SHP77 treated with DMSO at 0.1 percent for 48 hours (cell line): ENCODE results near the gene DHRS7C.
A peak's percentile ranks its signal among the peaks of the same experiment; 100 is the strongest.
"Not testable (repeated sequence)": the region's sequence is repeated elsewhere in the genome, so short reads cannot be mapped to it uniquely, and the experiment has no call there.

Source experiments
- DNase-seq: peaks from one replicate; lab custom pipeline; 2025; lab: John Stamatoyannopoulos, UW

DHRS7C gene

DNA sequence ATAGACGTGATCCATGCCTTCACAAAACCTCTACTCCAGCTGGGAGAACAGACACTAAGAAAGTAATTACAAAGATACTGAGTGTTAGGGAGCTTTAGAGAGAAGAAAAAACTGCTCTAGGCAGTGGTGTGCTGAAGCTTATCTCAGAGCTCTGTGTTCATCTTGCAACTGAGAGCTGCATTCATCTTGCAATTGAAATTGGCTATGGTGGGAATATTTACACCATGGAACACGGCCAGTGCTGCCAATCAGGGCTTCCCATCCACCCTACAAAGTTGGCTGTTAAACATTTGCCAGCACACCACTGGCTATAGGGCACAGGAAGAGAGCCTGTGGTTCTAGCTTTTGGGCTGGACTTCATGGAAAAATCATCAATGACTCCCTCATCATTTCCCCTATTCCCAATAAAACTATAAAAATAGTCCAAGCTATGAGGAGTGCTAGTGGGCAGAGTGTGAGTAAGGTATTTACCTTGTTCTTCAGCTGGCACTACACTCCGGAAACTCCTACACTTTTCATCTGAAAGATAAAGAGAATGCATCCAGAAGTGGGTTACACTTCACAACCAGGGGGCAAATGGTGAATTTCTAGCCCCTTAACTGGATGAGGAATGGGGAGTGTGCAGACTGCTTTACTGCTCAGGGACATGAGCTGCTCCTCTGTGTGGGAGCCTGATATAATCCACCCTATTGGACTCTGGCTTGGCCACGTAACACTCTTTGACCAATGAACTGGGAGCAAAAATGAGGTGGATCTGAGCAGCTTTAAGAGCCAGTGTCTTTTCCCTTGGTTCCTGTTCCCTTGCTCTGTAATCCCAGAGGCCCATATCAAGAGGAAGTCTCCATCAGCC lies 18.9 kb upstream of the DHRS7C start:
- no peak for DNase-seq

DNA sequence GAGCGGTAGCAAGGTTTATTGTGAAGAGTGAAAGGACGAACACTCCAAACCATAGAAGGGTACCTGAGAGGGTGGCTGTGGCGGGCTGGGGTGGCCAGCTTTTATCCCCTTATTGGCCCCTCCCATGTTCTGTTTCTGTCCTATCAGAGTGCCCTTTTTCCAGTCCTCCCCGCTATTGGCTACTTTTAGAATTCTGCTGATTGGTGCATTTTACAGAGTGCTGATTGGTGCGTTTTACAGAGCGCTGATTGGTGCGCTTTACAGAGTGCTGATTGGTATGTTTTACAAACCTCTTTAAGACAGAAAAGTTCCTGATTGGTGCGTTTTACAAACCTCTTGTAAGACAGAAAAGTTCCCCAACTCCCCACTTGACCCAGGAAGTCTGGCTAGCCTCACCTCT lies 18.0 kb upstream of the DHRS7C start:
- no peak for DNase-seq

DNA sequence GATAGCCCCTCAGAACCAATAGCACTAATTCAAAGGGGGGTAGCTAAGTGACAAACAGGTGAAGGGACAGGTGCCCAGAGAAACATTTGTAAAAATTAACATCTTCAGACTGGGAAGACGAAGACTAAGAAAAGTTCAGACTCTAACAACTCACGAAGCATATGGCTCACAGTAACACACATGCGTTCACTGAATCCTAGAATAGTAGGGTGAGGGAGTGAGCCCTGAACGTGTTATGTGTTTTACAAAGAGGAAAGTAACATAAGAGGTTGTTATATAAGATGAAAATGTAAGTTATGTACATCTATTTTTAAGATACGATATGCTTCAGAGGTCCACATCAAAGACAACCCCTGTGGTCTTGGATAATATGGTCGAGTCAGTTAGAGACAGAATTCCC lies 15.3 kb upstream of the DHRS7C start:
- DNase-seq, result no peak

DNA sequence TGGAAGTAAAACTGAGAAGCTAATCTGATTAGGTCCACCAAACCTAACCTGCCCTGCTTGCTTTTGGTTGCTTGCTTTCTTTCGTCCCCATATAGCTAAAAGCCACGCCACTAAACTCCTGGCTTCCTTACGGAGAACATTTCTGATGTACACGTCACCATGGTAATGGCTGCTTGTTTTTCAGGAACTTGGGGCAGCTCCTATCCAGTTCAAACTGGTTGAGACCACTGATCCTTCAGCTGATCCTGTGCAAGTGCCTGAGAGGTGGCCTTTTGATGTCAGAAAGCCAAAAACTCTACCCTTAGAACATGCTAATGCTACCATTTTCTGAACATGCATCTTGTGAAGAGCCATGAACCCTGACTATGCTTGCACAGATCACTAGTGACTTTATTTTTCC lies 14.4 kb upstream of the DHRS7C start:
- no peak for DNase-seq

DNA sequence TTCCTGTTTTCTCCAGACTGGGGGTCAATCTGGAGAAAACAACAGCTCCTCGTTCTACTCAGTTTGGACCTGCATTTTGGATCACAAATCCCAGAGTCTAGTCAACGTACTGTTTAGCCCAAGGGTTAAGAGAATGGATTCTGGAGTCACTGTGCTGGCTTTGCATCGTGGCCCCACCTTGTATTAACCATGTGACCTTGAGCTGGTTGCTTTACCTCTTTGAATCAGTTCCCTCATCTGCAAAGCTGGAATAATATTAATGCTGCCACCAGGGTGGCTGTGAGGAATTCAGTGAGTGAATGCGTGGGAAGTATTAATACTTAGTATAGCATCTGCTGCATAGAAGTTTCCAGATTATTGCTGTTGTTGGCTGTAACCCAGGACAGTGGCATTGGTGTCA lies 11.3 kb upstream of the DHRS7C start:
- DNase-seq, result no peak

DNA sequence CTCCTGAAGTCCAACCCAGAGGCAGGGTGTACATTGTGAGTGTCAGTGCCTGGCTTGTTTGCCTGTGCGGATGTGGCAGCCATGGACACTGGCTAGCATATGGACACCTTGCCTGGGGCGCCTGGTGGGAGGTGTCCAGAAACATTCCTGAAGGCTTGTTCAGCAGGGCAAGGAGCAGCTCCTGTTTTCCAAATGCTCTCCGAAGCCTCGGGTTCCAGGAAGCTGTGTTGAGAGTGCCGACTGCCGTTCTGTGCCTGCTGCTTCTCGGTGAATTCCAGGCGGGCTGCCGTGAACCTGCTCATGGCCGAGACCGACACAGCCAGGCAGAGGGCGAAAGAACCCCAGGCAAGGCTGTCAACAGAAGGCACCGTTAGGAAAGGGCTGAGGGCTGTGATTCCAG lies 10.9 kb upstream of the DHRS7C start:
- no peak for DNase-seq

DNA sequence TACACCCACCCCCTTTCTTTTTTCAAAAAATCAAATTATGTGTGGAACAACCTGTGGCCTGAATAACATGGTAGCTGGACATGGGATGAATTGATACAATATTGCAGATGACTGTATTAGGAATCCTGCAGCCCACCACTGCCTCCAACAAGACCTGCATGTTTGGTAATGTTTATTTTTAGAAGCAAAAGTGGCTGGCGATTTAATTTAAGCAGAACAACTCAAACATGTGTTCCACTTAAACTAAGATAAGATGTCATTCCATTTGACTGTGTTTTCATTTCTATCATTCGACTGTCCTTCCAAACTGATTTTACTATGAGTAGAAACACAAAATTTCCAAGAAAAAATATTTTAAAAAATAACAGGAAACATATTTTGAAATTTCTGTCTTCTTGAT lies 10.1 kb upstream of the DHRS7C start:
- DNase-seq, result no peak

DNA sequence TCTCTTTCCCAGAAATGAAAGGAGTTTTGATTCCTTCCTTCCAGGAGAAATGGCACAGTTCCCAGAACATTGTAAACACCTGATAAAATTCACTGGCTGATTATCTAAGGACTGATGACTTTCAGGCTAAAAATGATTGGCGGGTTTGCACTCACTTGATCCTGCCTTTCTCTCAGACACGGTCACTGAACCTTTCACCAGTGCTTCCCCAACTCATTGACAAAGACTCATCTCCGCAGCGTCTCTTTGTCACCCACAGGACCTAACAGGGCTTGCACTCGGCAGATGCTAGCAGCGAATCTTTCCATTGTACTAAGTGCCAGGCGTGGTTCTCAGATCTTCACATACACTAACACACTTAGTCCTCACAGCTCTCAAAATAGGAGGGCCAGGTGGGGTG lies 7.3 kb upstream of the DHRS7C start:
- no peak for DNase-seq

DNA sequence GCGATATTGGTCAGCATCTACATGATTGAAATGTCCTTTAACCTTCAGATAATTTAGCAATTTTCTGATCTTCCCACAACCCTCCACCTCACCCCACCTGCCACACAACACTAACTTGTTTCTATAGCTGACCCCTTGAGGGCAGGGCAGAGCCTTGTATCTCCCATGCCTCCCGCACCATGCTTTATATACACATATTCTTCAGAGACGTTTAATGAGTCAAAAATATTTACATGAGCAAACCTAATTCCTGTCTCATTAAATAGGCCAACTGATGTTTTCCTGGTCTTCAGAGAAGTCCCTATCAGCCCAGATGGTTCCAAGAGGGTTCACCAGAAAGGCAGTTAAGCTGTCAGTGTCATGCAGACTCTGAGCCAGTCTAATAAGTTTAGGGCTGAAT lies 6.6 kb upstream of the DHRS7C start:
- DNase-seq, result no peak

DNA sequence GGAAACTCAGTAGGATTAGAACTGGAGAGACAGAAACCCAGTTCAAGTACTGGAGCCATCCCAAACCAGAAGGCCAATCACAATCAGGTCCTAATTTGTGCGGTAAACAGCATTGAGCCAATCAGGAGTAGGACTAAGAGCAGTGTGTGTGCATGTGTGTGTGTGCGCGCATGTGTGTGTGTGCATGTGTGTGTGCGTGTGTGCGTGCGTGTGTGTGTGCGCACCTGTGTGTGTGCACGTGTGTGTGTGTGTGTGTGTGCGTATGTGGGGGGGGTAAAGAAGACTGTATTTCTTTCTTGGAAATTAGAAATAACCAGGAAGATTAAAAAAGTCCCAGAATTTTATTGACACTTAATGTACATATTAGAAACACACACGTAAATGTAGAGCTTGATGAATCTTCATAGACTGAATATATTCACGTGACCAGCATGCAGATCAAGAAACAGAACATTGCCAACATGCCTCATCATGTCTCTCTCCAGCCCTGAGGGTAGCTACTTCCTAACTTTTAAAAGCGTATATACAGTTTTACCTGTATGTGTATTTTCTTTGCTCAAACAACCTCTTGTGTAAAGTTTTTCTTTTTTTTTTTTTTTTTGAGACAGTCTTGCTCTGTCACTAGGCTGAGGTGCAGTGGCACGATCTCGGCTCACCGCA lies 919 bp upstream of the DHRS7C start:
- DNase-seq, result no peak

DNA sequence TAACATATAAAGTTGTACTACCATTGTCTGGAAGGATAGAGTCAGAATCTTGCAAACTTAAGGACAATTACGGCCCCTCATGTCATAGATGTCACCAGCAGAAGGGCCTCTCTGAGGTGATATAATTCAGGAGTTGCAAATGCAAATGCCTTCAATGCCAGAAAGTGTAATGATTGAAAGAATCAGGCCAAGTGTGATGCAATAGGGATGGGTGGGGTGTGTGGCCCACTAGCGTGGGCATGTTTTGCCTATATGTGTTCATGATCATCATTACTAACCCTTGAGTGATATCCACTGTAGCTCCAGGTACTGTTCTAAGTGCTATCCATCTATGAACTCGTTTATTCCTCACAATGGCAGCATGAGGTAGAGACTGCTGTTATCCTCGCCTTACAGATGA lies 1.1 kb downstream of the DHRS7C start:
- DNase-seq, result no peak

DNA sequence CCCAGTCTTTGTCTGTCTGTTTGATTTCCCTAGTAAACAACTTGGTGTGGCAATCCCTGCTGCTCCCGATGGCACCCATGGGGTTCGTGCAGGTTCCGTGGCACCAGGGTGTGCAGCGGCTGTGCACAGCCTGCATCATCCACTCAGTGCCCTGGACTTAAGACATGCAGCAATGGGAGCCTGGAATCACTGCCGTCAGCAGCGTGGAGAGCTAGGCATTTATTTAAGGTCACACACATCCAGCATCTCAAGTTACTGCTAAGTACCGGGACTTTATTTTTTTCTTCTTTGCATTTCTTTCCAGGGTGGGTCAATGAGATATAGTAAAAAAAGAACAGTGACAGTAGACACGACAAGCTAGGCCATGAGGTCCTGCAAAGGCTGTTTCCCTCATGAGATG lies 2.8 kb downstream of the DHRS7C start:
- no peak for DNase-seq

DNA sequence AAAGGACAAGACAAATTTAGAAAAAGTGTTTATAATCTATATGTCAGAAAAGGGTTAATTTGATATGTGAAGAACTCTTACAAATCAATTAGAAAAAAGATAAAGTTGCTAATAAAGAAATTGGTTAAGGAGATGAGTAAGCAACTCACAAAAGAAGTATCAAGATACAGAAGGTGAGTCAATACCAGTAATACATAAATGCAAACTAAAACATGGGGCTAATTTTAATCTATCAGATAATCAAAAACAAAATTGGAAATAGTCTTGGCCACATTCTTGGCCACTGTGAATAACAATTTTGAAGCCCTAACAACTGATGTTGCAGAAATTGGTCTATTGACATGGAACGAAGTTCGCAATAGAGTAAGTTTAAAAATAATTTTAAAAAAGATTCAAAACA lies 6.8 kb downstream of the DHRS7C start:
- DNase-seq, result no peak

DNA sequence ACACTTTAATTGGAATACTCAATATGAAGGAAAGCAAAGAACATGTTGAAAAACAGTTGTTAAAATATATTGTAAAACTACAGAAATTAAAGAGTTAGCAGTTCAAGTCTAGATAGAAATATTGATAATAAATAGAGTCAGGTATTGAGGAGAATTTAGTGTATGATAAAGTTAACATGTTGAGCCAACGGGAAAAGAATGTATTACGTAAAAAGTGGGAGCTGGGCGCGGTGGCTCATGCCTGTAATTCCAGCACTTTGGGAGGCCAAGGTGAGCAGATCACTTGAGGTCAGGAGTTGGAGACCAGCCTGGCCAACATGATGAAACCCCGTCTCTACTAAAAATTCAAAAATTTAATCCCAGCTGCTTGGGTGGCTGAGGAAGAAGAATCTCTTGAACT lies 7.9 kb downstream of the DHRS7C start:
- DNase-seq, result not testable (repeated sequence)

DNA sequence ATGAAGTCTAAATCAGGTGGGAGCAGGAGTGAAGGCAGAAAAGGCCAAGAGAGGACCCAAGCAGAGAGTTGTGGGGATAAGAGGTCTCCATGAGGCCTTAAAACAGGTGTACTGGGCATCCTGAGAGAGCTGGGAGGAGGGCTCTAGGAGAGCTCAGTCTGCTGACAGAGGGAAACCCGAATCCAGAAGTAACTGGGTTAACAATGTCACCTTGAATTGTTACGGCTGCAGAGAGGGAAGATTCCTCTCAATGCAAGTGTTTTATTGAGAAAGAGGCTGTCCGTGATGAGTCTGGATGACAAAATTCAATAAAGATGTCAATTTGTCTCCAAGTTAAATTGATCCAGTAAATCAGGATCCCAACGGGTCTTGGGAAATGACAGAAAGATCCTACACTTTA lies 8.3 kb downstream of the DHRS7C start:
- no peak for DNase-seq

DNA sequence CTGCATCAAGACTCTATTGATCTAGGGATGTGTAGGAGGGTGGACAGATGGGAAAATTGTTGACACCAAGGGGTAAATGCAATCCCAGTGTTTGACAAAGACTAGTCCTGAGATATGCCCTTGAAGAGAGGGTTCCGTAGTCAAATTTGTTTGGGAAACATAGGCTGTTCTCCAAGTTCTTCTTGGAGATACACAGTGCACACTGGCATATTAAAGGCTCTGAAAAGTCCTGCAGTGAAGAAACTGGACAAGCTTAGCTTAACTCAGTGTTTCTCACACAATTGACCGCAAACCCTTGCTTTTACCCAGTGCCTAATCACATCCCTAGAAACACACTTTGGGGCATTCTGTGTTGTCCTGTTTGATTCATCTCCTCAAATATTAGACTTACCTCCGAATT lies 10.8 kb downstream of the DHRS7C start:
- DNase-seq, result no peak

DNA sequence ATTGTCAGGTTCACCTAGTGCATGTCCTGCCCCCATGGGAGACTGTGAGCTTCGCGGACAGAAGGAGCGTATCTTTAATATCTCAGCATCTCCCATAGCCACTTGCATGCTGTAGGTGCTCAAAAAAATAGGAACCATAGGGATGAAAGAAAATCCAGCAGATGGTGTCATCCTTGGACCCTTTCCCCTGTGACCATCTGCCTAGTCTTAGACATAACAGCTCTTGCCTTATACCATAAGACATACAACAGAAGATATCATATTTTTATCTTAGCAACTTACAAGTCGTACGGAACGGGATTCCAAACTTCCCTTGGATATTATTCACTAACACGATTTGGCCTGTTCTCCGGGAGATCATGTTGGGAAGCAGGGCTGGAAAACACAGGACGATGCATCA lies 14.5 kb downstream of the DHRS7C start:
- DNase-seq, result no peak

DNA sequence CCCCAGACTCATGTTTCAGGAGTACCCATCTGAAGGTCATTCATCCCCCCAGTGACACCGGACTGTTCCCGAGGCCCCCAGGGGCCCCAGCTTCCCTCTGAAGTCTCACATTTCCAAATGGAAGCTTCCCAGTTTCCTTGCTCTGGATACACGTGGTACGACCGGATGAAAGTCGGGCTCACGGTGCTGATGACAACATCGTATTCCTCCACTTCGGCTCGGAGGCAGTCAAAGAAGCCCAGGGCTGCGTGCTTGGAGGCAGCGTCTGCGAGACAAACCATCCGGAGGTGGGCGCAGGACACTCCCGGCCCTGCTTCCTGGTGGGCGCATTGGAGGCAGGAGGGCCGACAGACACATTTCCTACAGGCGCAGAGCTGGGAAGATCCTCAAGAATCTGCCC lies 18.7 kb downstream of the DHRS7C start:
- DNase-seq, result no peak

DNA sequence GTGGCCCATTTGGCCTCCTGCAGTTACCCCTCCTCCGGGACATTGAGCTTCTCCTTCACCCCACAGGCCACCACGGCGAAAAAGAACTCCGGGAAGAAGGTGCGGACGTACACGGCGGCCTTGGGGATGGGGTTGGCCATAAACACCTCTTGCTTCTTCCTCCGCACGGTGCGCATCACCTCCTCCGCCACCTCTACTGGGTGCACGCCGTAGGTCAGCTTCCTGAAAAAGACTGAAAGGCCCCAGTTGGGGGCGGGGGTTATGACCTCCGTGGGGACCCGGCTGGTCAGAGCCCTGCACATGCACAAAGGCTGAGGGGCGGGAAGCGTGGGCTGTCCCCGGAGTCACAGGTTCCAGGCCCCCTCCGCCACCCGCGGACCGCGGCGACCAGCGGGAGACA lies 19.9 kb downstream of the DHRS7C start:
- DNase-seq, result no peak

DNA sequence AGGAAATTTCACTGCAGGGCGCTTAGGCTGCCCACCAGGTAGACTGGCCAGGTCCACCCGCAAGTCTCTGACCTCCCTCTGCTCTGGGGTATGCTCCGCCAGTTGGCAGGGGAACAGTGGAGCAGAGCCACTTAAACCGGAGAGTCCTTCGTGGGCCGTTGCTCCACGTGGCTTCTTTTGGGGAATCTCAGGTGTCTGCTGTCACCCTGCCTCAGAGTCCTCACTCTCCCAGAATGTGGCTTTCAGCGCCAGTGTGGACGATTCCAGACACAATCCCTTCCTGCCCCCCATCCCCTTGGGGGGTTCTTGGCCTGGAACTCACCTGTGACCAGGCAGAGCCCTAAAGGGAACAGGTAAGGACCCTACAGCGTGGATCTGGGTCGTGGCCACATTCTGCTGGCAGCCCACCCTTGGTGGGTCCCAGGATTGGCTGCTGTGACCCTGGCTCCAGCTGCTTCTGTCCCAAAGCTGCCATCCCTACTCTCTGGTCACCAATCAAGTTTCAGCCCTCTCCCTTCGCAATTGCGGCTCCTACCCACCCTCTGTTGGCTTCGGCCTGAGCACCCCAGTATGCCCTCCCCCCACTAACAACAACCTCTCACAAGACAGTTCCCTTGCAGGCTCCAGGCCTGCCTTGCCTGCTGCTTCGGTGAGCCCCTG lies 22.2 kb downstream of the DHRS7C start:
- no peak for DNase-seq

DNA sequence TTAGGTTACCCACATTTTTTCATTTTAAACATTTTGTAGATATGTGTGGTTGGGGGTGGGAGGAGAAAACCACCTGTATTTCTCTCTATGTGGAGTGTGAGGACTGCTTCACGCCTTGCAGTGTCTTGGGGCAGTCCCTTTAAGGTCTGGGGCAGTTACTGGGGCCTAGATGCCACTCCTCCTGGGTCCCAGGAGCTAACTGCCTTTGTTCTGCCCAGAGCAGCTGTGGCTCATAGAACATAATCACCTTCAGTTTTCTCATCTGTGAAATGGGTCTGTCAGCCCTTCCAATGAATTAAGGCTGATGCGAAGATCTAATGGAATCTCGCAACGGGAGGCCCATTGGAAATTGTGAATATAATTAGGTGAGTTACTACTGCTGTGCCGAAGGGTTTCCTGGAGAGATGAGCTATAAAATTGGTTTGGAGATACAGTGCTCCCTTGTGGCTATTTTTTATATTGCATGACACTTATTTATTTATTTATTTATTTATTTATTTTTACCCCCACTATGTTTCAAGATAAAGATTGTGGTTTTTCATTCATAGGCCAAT lies 22.9 kb downstream of the DHRS7C start:
- peak; percentile 18 for DNase-seq

DNA sequence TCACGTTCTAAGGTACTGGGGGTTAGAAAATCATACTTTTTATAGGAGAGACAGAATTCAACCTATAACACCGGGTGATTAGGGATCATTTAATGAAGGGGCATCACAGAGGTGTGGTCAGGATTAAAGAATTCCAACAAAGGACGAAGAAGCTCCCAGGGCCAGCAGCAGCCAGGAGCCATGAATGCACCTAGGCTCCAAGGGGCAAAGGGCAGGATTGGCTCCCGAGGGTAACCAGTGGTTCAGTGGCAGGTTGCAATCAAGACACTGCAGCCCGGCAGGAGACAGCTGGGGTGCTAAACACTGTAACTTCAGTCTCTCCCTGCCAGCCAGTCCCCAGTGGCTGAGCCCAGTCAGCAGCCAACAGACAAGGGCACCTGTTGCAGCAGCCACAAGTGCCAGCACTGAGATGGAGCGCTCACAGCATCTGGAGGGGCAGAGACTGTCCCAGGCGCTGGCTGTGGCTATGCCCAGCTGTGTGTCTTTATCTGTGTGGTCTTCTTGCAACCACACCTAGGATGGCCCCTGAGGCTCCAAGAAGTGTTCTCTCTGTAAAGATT lies 23.9 kb downstream of the DHRS7C start:
- no peak for DNase-seq

DNA sequence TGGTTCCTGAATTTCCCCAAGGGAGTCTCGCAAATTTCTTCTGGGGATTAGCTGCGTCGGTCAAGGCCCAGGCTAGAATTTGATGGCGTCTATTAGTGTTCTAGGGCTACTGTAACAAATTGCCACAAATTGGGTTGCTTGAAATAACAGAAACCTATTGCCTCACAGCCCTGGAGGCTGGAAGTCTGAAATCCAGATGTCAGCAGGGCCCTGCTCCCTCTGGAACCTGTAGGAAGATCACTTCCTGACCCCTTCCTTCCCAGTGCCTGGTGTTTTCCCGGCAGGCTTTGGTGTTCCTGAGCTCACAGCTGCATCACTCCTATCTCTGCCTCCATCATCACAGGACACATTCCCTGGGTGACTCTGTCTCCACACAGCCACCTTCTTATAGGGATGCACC lies 24.4 kb downstream of the DHRS7C start:
- DNase-seq, result no peak
